B cell (primary cell): ENCODE data around the gene TRPM6.

Source experiments
- EZH2 ChIP-seq: IDR thresholded peaks from 2 replicates; pipeline ENCODE4 v1.6.1; 2012; ENCODE audit warnings: borderline replicate concordance, low read depth, mild to moderate bottlenecking, moderate library complexity, low read length; ENCODE audit not compliant: insufficient read depth, poor library complexity, severe bottlenecking
- TF ChIP-seq, protein P1 (sequence below): fragments of 200-600 bp; IDR thresholded peaks from one replicate; pipeline ENCODE4 v1.8.0; 2022; ENCODE audit warnings: antibody characterized with exemption, mild to moderate bottlenecking

DNA sequence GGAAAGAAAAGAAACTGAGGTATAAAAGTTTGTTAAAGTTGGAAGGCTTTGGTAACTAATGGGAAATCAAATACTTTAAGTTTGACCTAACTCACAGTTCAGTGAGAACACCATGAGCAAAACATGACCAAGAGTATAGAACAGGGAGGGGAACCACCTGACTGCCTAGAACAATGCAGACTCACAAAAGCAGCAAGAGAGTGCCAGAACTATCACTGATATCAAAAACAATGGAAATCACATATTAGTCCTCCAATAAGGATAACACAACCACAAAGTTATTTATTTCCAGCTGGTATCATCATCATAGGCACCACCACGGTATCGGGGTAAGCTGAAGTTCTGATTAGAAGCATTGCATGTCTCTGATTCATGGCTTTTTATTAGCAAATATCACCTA lies 77.5 kb downstream of the TRPM6 start:
- TF ChIP-seq, protein P1, sequence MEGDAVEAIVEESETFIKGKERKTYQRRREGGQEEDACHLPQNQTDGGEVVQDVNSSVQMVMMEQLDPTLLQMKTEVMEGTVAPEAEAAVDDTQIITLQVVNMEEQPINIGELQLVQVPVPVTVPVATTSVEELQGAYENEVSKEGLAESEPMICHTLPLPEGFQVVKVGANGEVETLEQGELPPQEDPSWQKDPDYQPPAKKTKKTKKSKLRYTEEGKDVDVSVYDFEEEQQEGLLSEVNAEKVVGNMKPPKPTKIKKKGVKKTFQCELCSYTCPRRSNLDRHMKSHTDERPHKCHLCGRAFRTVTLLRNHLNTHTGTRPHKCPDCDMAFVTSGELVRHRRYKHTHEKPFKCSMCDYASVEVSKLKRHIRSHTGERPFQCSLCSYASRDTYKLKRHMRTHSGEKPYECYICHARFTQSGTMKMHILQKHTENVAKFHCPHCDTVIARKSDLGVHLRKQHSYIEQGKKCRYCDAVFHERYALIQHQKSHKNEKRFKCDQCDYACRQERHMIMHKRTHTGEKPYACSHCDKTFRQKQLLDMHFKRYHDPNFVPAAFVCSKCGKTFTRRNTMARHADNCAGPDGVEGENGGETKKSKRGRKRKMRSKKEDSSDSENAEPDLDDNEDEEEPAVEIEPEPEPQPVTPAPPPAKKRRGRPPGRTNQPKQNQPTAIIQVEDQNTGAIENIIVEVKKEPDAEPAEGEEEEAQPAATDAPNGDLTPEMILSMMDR, result no peak
- TF ChIP-seq EZH2, result no peak
